Gastroesophageal sphincter (tissue), 4 donors: Measurements from ENCODE around the gene GATA5. TPM values are rescaled to one million over a fixed set of nuclear protein-coding genes. Genes with fewer than 3 reads are reported as not detected.

ENCODE experiments used
- ATAC-seq: fragments of 150-250 bp; one replicate; pipeline ENCODE4 v1.9.1; 2016; ENCODE audit warnings: mild to moderate bottlenecking, moderate library complexity
- H3K27ac ChIP-seq, 4 donors: fragments of 200-600 bp; sonication (generic) in 3 of 4; 1 replicate in 3 of 4; 2 replicates in 1 of 4; pipeline ENCODE4 v1.5.1; 2016 to 2019
- H3K27me3 ChIP-seq: fragments of 200-600 bp; sonication (generic); one replicate; pipeline ENCODE4 v1.5.1; 2019
- H3K36me3 ChIP-seq, 2 donors: fragments of 200-600 bp; sonication (generic); one replicate each; pipeline ENCODE4 v1.5.1; 2019; ENCODE audit warnings: control low read depth in 1 of 2
- H3K4me1 ChIP-seq, 3 donors: fragments of 200-600 bp; sonication (generic); 1 replicate in 2 of 3; 2 replicates in 1 of 3; pipeline ENCODE4 v1.5.1; 2016 to 2019; ENCODE audit warnings: control low read depth in 2 of 3
- H3K4me3 ChIP-seq, 2 donors: fragments of 200-600 bp; sonication (generic); one replicate each; pipeline ENCODE4 v1.5.1; 2019; ENCODE audit warnings: mild to moderate bottlenecking in 1 of 2, moderate library complexity in 1 of 2
- H3K9me3 ChIP-seq, 3 donors: fragments of 200-600 bp; sonication (generic); one replicate each; pipeline ENCODE4 v1.5.1; 2017 to 2019; ENCODE audit warnings: control low read depth in 2 of 3
- CTCF ChIP-seq, 4 experiments: fragments of 200-600 bp in 2 of 4; fragments of 450-650 bp in 2 of 4; sonication (generic) in 1 of 4; IDR thresholded peaks; one replicate each; pipeline ENCODE4 v1.5.1; 2017 to 2019; ENCODE audit warnings: antibody characterized with exemption in 4 of 4, mild to moderate bottlenecking in 2 of 4, moderate library complexity in 2 of 4
- EP300 ChIP-seq: sonication (generic); formaldehyde crosslinking; IDR thresholded peaks from one replicate; pipeline ENCODE4 v1.6.1; 2017; ENCODE audit warnings: antibody characterized with exemption, mild to moderate bottlenecking
- POLR2A ChIP-seq, 2 donors: fragments of 450-650 bp; IDR thresholded peaks; one replicate each; pipeline ENCODE4 v1.6.1; 2017; ENCODE audit warnings: antibody characterized with exemption in 2 of 2, mild to moderate bottlenecking in 2 of 2, moderate library complexity in 1 of 2
- POLR2AphosphoS5 ChIP-seq: sonication (generic); formaldehyde crosslinking; IDR thresholded peaks from one replicate; pipeline ENCODE4 v1.6.1; 2017; ENCODE audit warnings: antibody characterized with exemption
- WGBS, 2 donors: methylation state at CpG; one replicate each; pipeline ENCODE4 v1.1.5; 2018; ENCODE audit warnings: low coverage in 1 of 2; 5-methylcytosine and 5-hydroxymethylcytosine counted together
- total RNA-seq, 4 donors: library from RNA; depleted of rRNA; stranded (reverse); fragments of >200 nt; gene quantifications; one replicate each; pipeline ENCODE4 v1.1.0, GENCODE V29; 2016

The GATA5 gene
- total RNA-seq, 4 donors from 2014 or later = 0.31 to 2.2 (median 1.1) TPM

DNA sequence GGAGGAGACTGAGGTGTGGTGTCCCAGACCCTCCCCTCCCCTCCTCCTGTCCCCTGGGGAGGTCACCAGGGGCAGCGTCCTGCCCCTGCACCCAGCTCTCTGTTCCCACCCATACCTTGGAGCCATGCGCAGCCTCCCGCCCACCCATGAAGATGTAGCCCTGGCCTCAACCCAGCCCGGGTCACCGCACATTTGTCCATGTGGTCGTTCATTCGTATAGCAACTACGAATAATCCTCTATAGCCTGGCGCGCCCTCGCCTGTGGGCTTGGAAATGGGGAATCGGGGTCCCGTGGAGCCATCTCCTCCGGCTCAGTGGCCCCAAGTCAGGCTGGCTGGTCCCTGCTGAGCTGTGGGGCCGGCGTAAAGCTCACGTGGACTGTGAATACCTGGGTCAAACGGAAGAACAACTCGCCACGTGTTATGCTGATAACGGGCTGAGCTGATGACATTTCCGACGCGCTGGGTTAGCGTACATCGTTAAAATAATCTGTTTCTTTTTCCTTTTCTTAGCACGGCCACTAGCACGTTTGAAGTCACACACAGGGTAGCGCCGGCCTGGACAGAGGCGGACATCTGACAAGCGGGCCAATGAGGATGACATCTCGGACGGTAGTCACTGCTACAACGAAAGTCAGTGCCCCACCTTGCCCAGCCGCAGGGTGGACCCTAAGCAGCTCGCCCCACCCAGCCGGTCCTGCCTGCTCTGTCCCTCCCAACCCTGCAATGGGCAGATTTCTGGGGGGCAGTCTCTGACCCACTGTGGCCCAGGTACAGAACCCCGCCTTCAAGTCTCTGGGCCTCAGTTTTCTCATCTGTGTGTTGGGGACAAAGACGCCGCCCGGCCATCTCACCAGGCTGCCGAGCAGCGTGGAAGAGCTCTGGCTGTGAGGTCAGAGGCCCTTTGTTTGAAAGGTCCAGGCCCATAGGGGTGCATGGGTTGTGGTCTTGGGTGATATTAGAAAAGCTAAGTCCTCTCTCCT lies 28.6 kb downstream of the GATA5 start:
- WGBS, 2 donors = 69 to 81% methylated on average over 13 to 26 of the region's 44 CpGs
- no peak for ATAC-seq
- Histone ChIP-seq H3K4me1 (no peaks in the 10 kb centered on the region), H3K27ac (no peak overlapping the region), H3K36me3 (no peaks in the 10 kb centered on the region), H3K9me3 (no peaks in the 10 kb centered on the region), H3K4me3 (no peak overlapping the region), H3K27me3 (peaks cover 58% of the 10 kb centered on the region)
- TF ChIP-seq CTCF (IDR thresholded peaks at IDR 0.05) (no peak), POLR2A (IDR thresholded peaks at IDR 0.05) (no peak)

DNA sequence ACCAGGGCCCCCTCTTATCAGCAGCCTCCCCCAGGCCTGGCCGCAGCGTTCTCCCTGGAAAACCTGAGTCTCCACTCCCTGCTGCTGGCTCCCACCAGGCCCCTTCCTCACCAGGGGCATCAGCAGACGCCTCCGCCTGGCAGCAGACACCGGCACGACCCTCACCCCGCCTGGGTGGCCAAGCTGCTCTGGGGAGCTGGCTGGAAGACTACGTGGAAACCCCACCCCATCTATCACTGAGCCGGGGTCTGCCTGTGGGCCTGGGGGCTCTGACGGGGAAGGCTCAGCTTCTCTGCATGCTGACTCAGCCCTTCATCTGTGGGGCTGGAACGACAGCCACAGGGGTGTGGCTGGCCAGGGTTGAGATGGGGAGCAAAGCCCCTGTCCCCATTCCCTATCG lies 29.3 kb downstream of the GATA5 start:
- Histone ChIP-seq H3K4me3 (no peak overlapping the region), H3K27ac (no peak overlapping the region), H3K4me1 (no peaks in the 10 kb centered on the region), H3K9me3 (no peaks in the 10 kb centered on the region), H3K27me3 (peaks cover 59% of the 10 kb centered on the region), H3K36me3 (no peaks in the 10 kb centered on the region)
- TF ChIP-seq CTCF (IDR thresholded peaks at IDR 0.05) (no peak), POLR2A (IDR thresholded peaks at IDR 0.05) (no peak), EP300 (no peak), POLR2AphosphoS5 (no peak)
- no peak for ATAC-seq
- WGBS, 2 donors = 40% methylated on average over 2 of the region's 12 CpGs; no CpG with 5 or more reads in 1 of the 2 donors

GRCh38 chr20:62445553-62446340 lies 30.0 kb downstream of the GATA5 start:
- Histone ChIP-seq H3K27me3 (peaks cover 60% of the 10 kb centered on the region), H3K4me3 (no peak overlapping the region), H3K9me3 (no peaks in the 10 kb centered on the region), H3K4me1 (no peaks in the 10 kb centered on the region), H3K27ac (no peak overlapping the region), H3K36me3 (no peaks in the 10 kb centered on the region)
- ATAC-seq = no peak
- no peak for TF ChIP-seq POLR2AphosphoS5
- TF ChIP-seq CTCF (IDR thresholded peaks at IDR 0.05) = no peak
- TF ChIP-seq POLR2A (IDR thresholded peaks at IDR 0.05) = no peak
- TF ChIP-seq EP300 = no peak
- 79 to 80% methylated on average over 1 to 4 of the region's 36 CpGs for WGBS, 2 donors

DNA sequence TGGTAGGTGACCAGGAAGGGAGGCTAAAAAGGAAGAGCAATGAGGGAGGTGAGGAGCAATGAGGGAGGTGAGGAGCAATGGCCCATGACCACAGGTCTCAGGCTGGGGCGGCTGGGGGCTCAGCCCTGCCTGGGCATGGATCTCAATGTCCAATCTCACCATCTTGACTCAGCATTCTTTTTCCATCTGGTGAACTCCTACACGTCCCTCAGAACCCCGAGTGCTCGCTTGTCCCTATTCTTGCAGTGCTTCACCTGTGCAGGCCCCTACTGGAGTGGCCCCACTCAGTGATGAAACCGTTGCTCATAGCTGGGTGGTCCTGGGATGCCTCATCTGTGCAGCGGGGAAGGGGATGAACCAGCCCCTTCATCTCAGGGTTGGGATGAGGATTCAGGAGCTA lies 31.5 kb downstream of the GATA5 start:
- no peak for TF ChIP-seq EP300
- Histone ChIP-seq H3K9me3 (no peaks in the 10 kb centered on the region), H3K4me3 (no peak overlapping the region), H3K4me1 (no peaks in the 10 kb centered on the region), H3K27ac (no peak overlapping the region), H3K36me3 (no peaks in the 10 kb centered on the region), H3K27me3 (peaks cover 47% of the 10 kb centered on the region)
- 95 to 100% methylated on average over 1 to 4 of the region's 6 CpGs for WGBS, 2 donors
- no peak for ATAC-seq

- TF ChIP-seq CTCF (IDR thresholded peaks at IDR 0.05) = no peak
- no peak for TF ChIP-seq EP300
- TF ChIP-seq POLR2AphosphoS5 = no peak
- no peak for TF ChIP-seq POLR2A (IDR thresholded peaks at IDR 0.05)
- no peak overlapping the region for H3K4me3 ChIP-seq
- H3K9me3 ChIP-seq = no peaks in the 10 kb centered on the region
- peaks cover 25% of the 10 kb centered on the region for H3K27me3 ChIP-seq
- no peaks in the 10 kb centered on the region for H3K36me3 ChIP-seq
- no peak for ATAC-seq
- H3K4me1 ChIP-seq = peaks cover 0 to 18% (median 8%) of the 10 kb centered on the region in 3 donors
- WGBS, 2 donors = 61% methylated on average over 3 of the region's 16 CpGs; no CpG with 5 or more reads in 1 of the 2 donors
- no peak overlapping the region for H3K27ac ChIP-seq
Measured at GRCh38 chr20:62441987-62442539, 33.7 kb downstream of the GATA5 start.
